ENCODE data around the gene SSTR3.

- TF ChIP-seq CBX2 (IDR thresholded peaks at IDR 0.05; ENCODE audit: low read depth, low read length) (no peak), CBX2 (CRISPR knock-in tag; IDR thresholded peaks at IDR 0.05; ENCODE audit: low read depth) (no peak), ZNF547 (CRISPR knock-in tag; IDR thresholded peaks at IDR 0.05) (no peak), ETV5 (CRISPR knock-in tag; IDR thresholded peaks at IDR 0.05; ENCODE audit: borderline replicate concordance) (no peak), GLMP (CRISPR knock-in tag; IDR thresholded peaks at IDR 0.05; ENCODE audit: borderline replicate concordance) (no peak), ZNF496 (CRISPR knock-in tag; IDR thresholded peaks at IDR 0.05; ENCODE audit: insufficient replicate concordance) (no peak), IRF2 (CRISPR knock-in tag; IDR thresholded peaks at IDR 0.05) (no peak), HNRNPL (IDR thresholded peaks at IDR 0.05; ENCODE audit: low read depth, low read length) (no peak), JUND (CRISPR knock-in tag; IDR thresholded peaks at IDR 0.05) (no peak), U2AF2 (IDR thresholded peaks at IDR 0.05; ENCODE audit: low read depth, low read length) (no peak), ZFAT (CRISPR knock-in tag; conservative IDR thresholded peaks at IDR 0.05) (no peak)
- TF ChIP-seq, protein P1, sequence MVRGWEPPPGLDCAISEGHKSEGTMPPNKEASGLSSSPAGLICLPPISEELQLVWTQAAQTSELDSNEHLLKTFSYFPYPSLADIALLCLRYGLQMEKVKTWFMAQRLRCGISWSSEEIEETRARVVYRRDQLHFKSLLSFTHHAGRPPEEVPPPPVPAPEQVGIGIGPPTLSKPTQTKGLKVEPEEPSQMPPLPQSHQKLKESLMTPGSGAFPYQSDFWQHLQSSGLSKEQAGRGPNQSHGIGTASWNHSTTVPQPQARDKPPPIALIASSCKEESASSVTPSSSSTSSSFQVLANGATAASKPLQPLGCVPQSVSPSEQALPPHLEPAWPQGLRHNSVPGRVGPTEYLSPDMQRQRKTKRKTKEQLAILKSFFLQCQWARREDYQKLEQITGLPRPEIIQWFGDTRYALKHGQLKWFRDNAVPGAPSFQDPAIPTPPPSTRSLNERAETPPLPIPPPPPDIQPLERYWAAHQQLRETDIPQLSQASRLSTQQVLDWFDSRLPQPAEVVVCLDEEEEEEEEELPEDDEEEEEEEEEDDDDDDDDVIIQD (CRISPR knock-in tag; IDR thresholded peaks at IDR 0.05; ENCODE audit: low read depth), result no peak
- TF ChIP-seq, protein P2, sequence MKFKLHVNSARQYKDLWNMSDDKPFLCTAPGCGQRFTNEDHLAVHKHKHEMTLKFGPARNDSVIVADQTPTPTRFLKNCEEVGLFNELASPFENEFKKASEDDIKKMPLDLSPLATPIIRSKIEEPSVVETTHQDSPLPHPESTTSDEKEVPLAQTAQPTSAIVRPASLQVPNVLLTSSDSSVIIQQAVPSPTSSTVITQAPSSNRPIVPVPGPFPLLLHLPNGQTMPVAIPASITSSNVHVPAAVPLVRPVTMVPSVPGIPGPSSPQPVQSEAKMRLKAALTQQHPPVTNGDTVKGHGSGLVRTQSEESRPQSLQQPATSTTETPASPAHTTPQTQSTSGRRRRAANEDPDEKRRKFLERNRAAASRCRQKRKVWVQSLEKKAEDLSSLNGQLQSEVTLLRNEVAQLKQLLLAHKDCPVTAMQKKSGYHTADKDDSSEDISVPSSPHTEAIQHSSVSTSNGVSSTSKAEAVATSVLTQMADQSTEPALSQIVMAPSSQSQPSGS (CRISPR knock-in tag; IDR thresholded peaks at IDR 0.05), result no peak
- TF ChIP-seq, protein P3, sequence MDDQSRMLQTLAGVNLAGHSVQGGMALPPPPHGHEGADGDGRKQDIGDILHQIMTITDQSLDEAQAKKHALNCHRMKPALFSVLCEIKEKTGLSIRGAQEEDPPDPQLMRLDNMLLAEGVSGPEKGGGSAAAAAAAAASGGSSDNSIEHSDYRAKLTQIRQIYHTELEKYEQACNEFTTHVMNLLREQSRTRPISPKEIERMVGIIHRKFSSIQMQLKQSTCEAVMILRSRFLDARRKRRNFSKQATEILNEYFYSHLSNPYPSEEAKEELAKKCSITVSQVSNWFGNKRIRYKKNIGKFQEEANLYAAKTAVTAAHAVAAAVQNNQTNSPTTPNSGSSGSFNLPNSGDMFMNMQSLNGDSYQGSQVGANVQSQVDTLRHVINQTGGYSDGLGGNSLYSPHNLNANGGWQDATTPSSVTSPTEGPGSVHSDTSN (CRISPR knock-in tag; IDR thresholded peaks at IDR 0.05; ENCODE audit: borderline replicate concordance), result no peak
Observed at GRCh38 chr22:37158963-37159290, 53.4 kb downstream of the SSTR3 start.
